CD14-positive monocyte (primary cell): ENCODE data around the gene MLH1. TPM values are rescaled to one million over a fixed set of nuclear protein-coding genes. Genes with fewer than 3 reads are reported as not detected.

Experiments used
- DNase-seq, 3 donors: peaks; one replicate each; pipeline ENCODE4 v3.0.0-alpha.2; 2011 to 2022
- H2AFZ ChIP-seq: 2 replicates; pipeline ENCODE4 v1.6.0; 2012; ENCODE audit warnings: mild to moderate bottlenecking, low read depth, low read length, inconsistent platforms; ENCODE audit not compliant: insufficient read depth, poor library complexity, severe bottlenecking
- H3K27ac ChIP-seq, 2 donors: 1 replicate in 1 of 2; 2 replicates in 1 of 2; pipeline ENCODE4 v1.5.1; 2012 to 2013; ENCODE audit warnings: low read length in 2 of 2, control low read depth in 1 of 2, inconsistent platforms in 1 of 2, low read depth in 1 of 2, mild to moderate bottlenecking in 1 of 2
- H3K27me3 ChIP-seq, 2 donors: one replicate each; pipeline versions ENCODE4 v1.6.0 to v1.6.1; 2011 to 2013; ENCODE audit warnings: low read length in 2 of 2; ENCODE audit not compliant: control insufficient read depth in 2 of 2, insufficient read depth in 2 of 2
- H3K36me3 ChIP-seq, 2 donors: replicated peaks in 1 of 2; 1 replicate in 1 of 2; 2 replicates in 1 of 2; pipeline versions ENCODE4 v1.5.1 to v1.6.1; 2012 to 2013; ENCODE audit warnings: low read length in 2 of 2, control low read depth in 1 of 2, inconsistent platforms in 1 of 2, mild to moderate bottlenecking in 1 of 2; ENCODE audit not compliant: insufficient read depth in 2 of 2, control insufficient read depth in 1 of 2
- H3K4me1 ChIP-seq, 2 donors: 1 replicate in 1 of 2; 2 replicates in 1 of 2; pipeline versions ENCODE4 v1.5.1 to v1.6.1; 2012 to 2013; ENCODE audit warnings: low read length in 2 of 2, control low read depth in 1 of 2, inconsistent platforms in 1 of 2, mild to moderate bottlenecking in 1 of 2, moderate library complexity in 1 of 2; ENCODE audit not compliant: insufficient read depth in 2 of 2, control insufficient read depth in 1 of 2
- H3K4me2 ChIP-seq: replicated peaks from 2 replicates; pipeline ENCODE3; 2012; ENCODE audit warnings: low read length, moderate library complexity, mild to moderate bottlenecking; ENCODE audit not compliant: poor library complexity, severe bottlenecking; ENCODE audit errors: extremely low read depth
- H3K4me3 ChIP-seq, 3 experiments: fragments of 200-600 bp in 1 of 3; sonication (generic) in 1 of 3; replicated peaks in 1 of 3; 1 replicate in 2 of 3; 2 replicates in 1 of 3; pipeline ENCODE4 v1.5.1; 2011 to 2013; ENCODE audit warnings: low read length in 3 of 3, mild to moderate bottlenecking in 3 of 3, control low read depth in 2 of 3, low read depth in 2 of 3, inconsistent platforms in 1 of 3, moderate library complexity in 1 of 3
- H3K79me2 ChIP-seq: 2 replicates; pipeline ENCODE4 v1.6.0; 2012; ENCODE audit warnings: mild to moderate bottlenecking, control low read depth, inconsistent platforms, low read length, moderate library complexity; ENCODE audit not compliant: insufficient read depth
- H3K9ac ChIP-seq: 2 replicates; pipeline ENCODE4 v1.6.0; 2017; ENCODE audit warnings: low read length, mild to moderate bottlenecking; ENCODE audit not compliant: insufficient read depth, poor library complexity, severe bottlenecking
- H3K9me3 ChIP-seq, 2 donors: replicated peaks in 1 of 2; 1 replicate in 1 of 2; 2 replicates in 1 of 2; pipeline versions ENCODE4 v1.5.1 to v1.6.1; 2012 to 2013; ENCODE audit warnings: low read length in 2 of 2, control low read depth in 1 of 2; ENCODE audit not compliant: control insufficient read depth in 1 of 2, insufficient read depth in 1 of 2
- H4K20me1 ChIP-seq: 2 replicates; pipeline ENCODE4 v1.6.0; 2012; ENCODE audit warnings: mild to moderate bottlenecking, low read length, control low read depth, moderate library complexity; ENCODE audit not compliant: insufficient read depth
- H3K27ac Mint-ChIP-seq, 7 donors: one replicate each; pipeline ENCODE4 v1.8.0; 2020; ENCODE audit warnings: mild to moderate bottlenecking in 7 of 7, mixed read lengths in 7 of 7, moderate library complexity in 6 of 7, inconsistent platforms in 2 of 7
- H3K27me3 Mint-ChIP-seq, 3 donors: one replicate each; pipeline ENCODE4 v1.8.0; 2021 to 2022; ENCODE audit warnings: low read depth in 3 of 3, mild to moderate bottlenecking in 3 of 3, mixed read lengths in 3 of 3, moderate library complexity in 3 of 3, inconsistent platforms in 1 of 3
- H3K36me3 Mint-ChIP-seq, 2 donors: one replicate each; pipeline ENCODE4 v1.8.0; 2020; ENCODE audit warnings: mixed read lengths in 2 of 2, inconsistent platforms in 1 of 2, mild to moderate bottlenecking in 1 of 2
- H3K4me1 Mint-ChIP-seq: one replicate; pipeline ENCODE4 v1.8.0; 2020; ENCODE audit warnings: mild to moderate bottlenecking, mixed read lengths
- H3K4me3 Mint-ChIP-seq, 2 donors: one replicate each; pipeline ENCODE4 v1.8.0; 2020; ENCODE audit warnings: mild to moderate bottlenecking in 2 of 2, mixed read lengths in 2 of 2, moderate library complexity in 1 of 2
- H3K9me3 Mint-ChIP-seq, 7 donors: one replicate each; pipeline ENCODE4 v1.8.0; 2020 to 2022; ENCODE audit warnings: mixed read lengths in 7 of 7, mild to moderate bottlenecking in 6 of 7, moderate library complexity in 6 of 7, inconsistent platforms in 2 of 7
- CTCF ChIP-seq: fragments of 200-600 bp; IDR thresholded peaks from one replicate; pipeline ENCODE4 v1.8.0; 2022; ENCODE audit warnings: antibody characterized with exemption, mild to moderate bottlenecking
- WGBS: methylation state at CpG from one replicate; pipeline ENCODE4 v1.1.5; 2013; ENCODE audit warnings: missing lambda C conversion rate; ENCODE audit not compliant: insufficient coverage; 5-methylcytosine and 5-hydroxymethylcytosine counted together
- intact Hi-C, 2 donors: fragments of 100-400 bp; cut with micrococcal nuclease; formaldehyde crosslinking; loops; one replicate each; pipeline versions ENCODE4 v1.15.0 to v1.15.1; 2023
- polyA plus RNA-seq, 3 donors: library from polyadenylated mRNA; depleted of rRNA in 1 of 3; unstranded in 2 of 3; stranded (reverse) in 1 of 3; fragments of 300-500 nt in 2 of 3; fragments of >200 nt in 1 of 3; fragmentation: Illumina TruSeq in 2 of 3; gene quantifications; 1 replicate in 2 of 3; 2 replicates in 1 of 3; pipeline ENCODE4 v1.2.3, GENCODE V29; 2012 to 2021

The MLH1 gene
- polyA plus RNA-seq, 3 donors: 13.7 to 19.7 (median 18.5) TPM

GRCh38 chr3:37029111-37029510, 35.8 kb downstream of the MLH1 start:
- Histone ChIP-seq H3K79me2 (no peaks in the 10 kb centered on the region), H3K9me3 (no peaks in the 10 kb centered on the region), H3K27ac (no peak overlapping the region), H4K20me1 (no peaks in the 10 kb centered on the region), H3K9ac (no peak overlapping the region), H3K4me2 (no peak overlapping the region), H3K4me1 (peaks cover 11 to 12% of the 10 kb centered on the region in 2 donors), H3K36me3 (peaks cover 60 to 84% of the 10 kb centered on the region in 2 donors), H2AFZ (no peak overlapping the region), H3K4me3 (no peak overlapping the region), H3K27me3 (no peaks in the 10 kb centered on the region)
- peaks cover 0 to 8% (median 3%) of the 10 kb centered on the region in 7 donors for H3K9me3 Mint-ChIP-seq
- H3K27ac Mint-ChIP-seq: no peak overlapping the region
- intact Hi-C loops: no loop called here
- TF ChIP-seq CTCF: no peak
- peaks cover 75 to 80% of the 10 kb centered on the region in 2 donors for H3K36me3 Mint-ChIP-seq
- H3K4me3 Mint-ChIP-seq: no peak overlapping the region
- WGBS: no CpG with 5 or more reads among the region's 1 CpG
- H3K27me3 Mint-ChIP-seq: peaks cover 0 to 2% (median 2%) of the 10 kb centered on the region in 3 donors
- no peak for DNase-seq
- H3K4me1 Mint-ChIP-seq: peaks cover 10% of the 10 kb centered on the region

GRCh38 chr3:37029516-37030163, 36.3 kb downstream of the MLH1 start:
- H3K79me2 ChIP-seq: no peaks in the 10 kb centered on the region
- no peaks in the 10 kb centered on the region for H3K9me3 ChIP-seq
- H3K27me3 ChIP-seq: no peaks in the 10 kb centered on the region
- peaks cover 0 to 8% (median 4%) of the 10 kb centered on the region in 7 donors for H3K9me3 Mint-ChIP-seq
- no peak for TF ChIP-seq CTCF
- H3K4me3 ChIP-seq: no peak overlapping the region
- peaks cover 0 to 2% (median 2%) of the 10 kb centered on the region in 3 donors for H3K27me3 Mint-ChIP-seq
- no peak overlapping the region for H3K27ac ChIP-seq
- H3K9ac ChIP-seq: no peak overlapping the region
- H3K4me3 Mint-ChIP-seq: no peak overlapping the region
- H2AFZ ChIP-seq: no peak overlapping the region
- peaks cover 4% of the 10 kb centered on the region for H3K4me1 Mint-ChIP-seq
- H3K27ac Mint-ChIP-seq: no peak overlapping the region
- H3K4me2 ChIP-seq: no peak overlapping the region
- peaks cover 7 to 8% of the 10 kb centered on the region in 2 donors for H3K4me1 ChIP-seq
- DNase-seq: no peak
- peaks cover 65 to 89% of the 10 kb centered on the region in 2 donors for H3K36me3 ChIP-seq
- peaks cover 79 to 85% of the 10 kb centered on the region in 2 donors for H3K36me3 Mint-ChIP-seq
- no peaks in the 10 kb centered on the region for H4K20me1 ChIP-seq
- intact Hi-C loops: no loop called here
